SIG-M5 treated with dmso at 0.1 percent for 504 hours (cell line): ENCODE data around the gene ZFAND3.

Experiments used
- DNase-seq: peaks from one replicate; lab custom pipeline; 2025; ENCODE audit not compliant: unreplicated experiment; lab: John Stamatoyannopoulos, UW

ZFAND3 gene

GRCh38 chr6:38146021-38146733, 326.6 kb downstream of the ZFAND3 start:
- DNase-seq: no peak

GRCh38 chr6:38146734-38147027, 327.2 kb downstream of the ZFAND3 start:
- no peak for DNase-seq

- DNase-seq: no peak
Observed at GRCh38 chr6:38148606-38149005, 329.1 kb downstream of the ZFAND3 start.

- no peak for DNase-seq
Observed at GRCh38 chr6:38149531-38149930, 330.0 kb downstream of the ZFAND3 start.

GRCh38 chr6:38150021-38150420, 330.5 kb downstream of the ZFAND3 start:
- no peak for DNase-seq

GRCh38 chr6:38150681-38151296, 331.3 kb downstream of the ZFAND3 start:
- DNase-seq: no peak

GRCh38 chr6:38151580-38152500, 332.3 kb downstream of the ZFAND3 start:
- no peak for DNase-seq

GRCh38 chr6:38152620-38153019, 333.1 kb downstream of the ZFAND3 start:
- DNase-seq: no peak

GRCh38 chr6:38153076-38153797, 333.7 kb downstream of the ZFAND3 start:
- DNase-seq: no peak

- DNase-seq: no peak
Observed at GRCh38 chr6:38153798-38154345, 334.3 kb downstream of the ZFAND3 start.

GRCh38 chr6:38154731-38155130, 335.2 kb downstream of the ZFAND3 start:
- no peak for DNase-seq

- no peak for DNase-seq
Observed at GRCh38 chr6:38155144-38155543, 335.6 kb downstream of the ZFAND3 start.

- DNase-seq: no peak
Observed at GRCh38 chr6:38155621-38156204, 336.2 kb downstream of the ZFAND3 start.

- no peak for DNase-seq
Observed at GRCh38 chr6:38156818-38157565, 337.5 kb downstream of the ZFAND3 start.

GRCh38 chr6:38157905-38158304, 338.4 kb downstream of the ZFAND3 start:
- no peak for DNase-seq

GRCh38 chr6:38158762-38159350, 339.3 kb downstream of the ZFAND3 start:
- DNase-seq: no peak

GRCh38 chr6:38159596-38159995, 340.1 kb downstream of the ZFAND3 start:
- no peak for DNase-seq

- no peak for DNase-seq
Observed at GRCh38 chr6:38160831-38161230, 341.3 kb downstream of the ZFAND3 start.

GRCh38 chr6:38161331-38161730, 341.8 kb downstream of the ZFAND3 start:
- no peak for DNase-seq
